Subcutaneous abdominal adipose tissue (tissue), 5 donors: ENCODE data around the gene LCE3C.
"Not testable (repeated sequence)": the region's sequence is repeated elsewhere in the genome, so short reads cannot be mapped to it uniquely, and the experiment has no call there.

Experiments used
- H3K27ac ChIP-seq: one replicate; pipeline ENCODE4 v1.7.0; 2013; ENCODE audit warnings: low read depth, mild to moderate bottlenecking, inconsistent platforms, low read length, moderate library complexity
- H3K27me3 ChIP-seq, 5 donors: one replicate each; pipeline ENCODE4 v1.7.0; 2013; ENCODE audit warnings: low read length in 5 of 5, inconsistent platforms in 1 of 5; ENCODE audit not compliant: control insufficient read depth in 5 of 5, insufficient read depth in 4 of 5
- H3K36me3 ChIP-seq, 5 donors: one replicate each; pipeline ENCODE4 v1.7.0; 2013; ENCODE audit warnings: low read length in 5 of 5; ENCODE audit not compliant: control insufficient read depth in 5 of 5, insufficient read depth in 5 of 5
- H3K4me1 ChIP-seq, 5 donors: one replicate each; pipeline ENCODE4 v1.7.0; 2013; ENCODE audit warnings: low read length in 5 of 5, mild to moderate bottlenecking in 3 of 5, moderate library complexity in 1 of 5; ENCODE audit not compliant: control insufficient read depth in 5 of 5, insufficient read depth in 5 of 5
- H3K4me3 ChIP-seq, 5 donors: one replicate each; pipeline ENCODE4 v1.7.0; 2013; ENCODE audit warnings: low read length in 5 of 5, low read depth in 1 of 5
- H3K9ac ChIP-seq, 5 donors: one replicate each; pipeline ENCODE4 v1.7.0; 2013; ENCODE audit warnings: low read length in 5 of 5, mild to moderate bottlenecking in 4 of 5, moderate library complexity in 3 of 5
- H3K9me3 ChIP-seq, 5 donors: one replicate each; pipeline ENCODE4 v1.7.0; 2013; ENCODE audit warnings: low read length in 5 of 5; ENCODE audit not compliant: control insufficient read depth in 5 of 5
- donor health status: healthy.
- donor health status: healthy.
- donor health status: healthy.
- donor health status: healthy.
- donor health status: healthy.

Gene LCE3C, protein sequence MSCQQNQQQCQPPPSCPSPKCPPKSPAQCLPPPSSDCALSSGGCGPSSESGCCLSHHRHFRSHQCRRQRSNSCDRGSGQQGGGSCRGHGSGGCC

GRCh38 chr1:152599934-152600333 is at the start of gene LCE3C:
LCE3C (plus strand) TSS chr1:152600234; CDS start chr1:152600732, 498 bp downstream.
- no peaks in the 10 kb centered on the region for H3K27me3 ChIP-seq
- no peak within 1 kb of the TSS for H3K4me3 ChIP-seq
- no peaks in the 10 kb centered on the region for H3K4me1 ChIP-seq
- H3K9me3 ChIP-seq = peaks cover 0 to 8% (median 0%) of the 10 kb centered on the region in 5 donors
- H3K36me3 ChIP-seq = no peaks in the 10 kb centered on the region
- H3K9ac ChIP-seq = no peak within 1 kb of the TSS
- no peak within 1 kb of the TSS for H3K27ac ChIP-seq

- H3K27me3 ChIP-seq = peaks cover 0 to 4% (median 0%) of the 10 kb centered on the region in 5 donors
- H3K4me1 ChIP-seq = no peaks in the 10 kb centered on the region
- H3K36me3 ChIP-seq = no peaks in the 10 kb centered on the region
- peaks cover 0 to 17% (median 3%) of the 10 kb centered on the region in 5 donors for H3K9me3 ChIP-seq
- H3K9ac ChIP-seq = no peak overlapping the region
- H3K4me3 ChIP-seq = no peak overlapping the region
- no peak overlapping the region for H3K27ac ChIP-seq
Measured at GRCh38 chr1:152565115-152565514, 34.9 kb upstream of the LCE3C start.

GRCh38 chr1:152565535-152566215 is 34.4 kb upstream of the LCE3C start:
- Histone ChIP-seq H3K4me1 (no peaks in the 10 kb centered on the region), H3K9me3 (peaks cover 0 to 20% (median 3%) of the 10 kb centered on the region in 5 donors), H3K27me3 (peaks cover 0 to 4% (median 0%) of the 10 kb centered on the region in 5 donors), H3K9ac (no peak overlapping the region), H3K4me3 (no peak overlapping the region), H3K27ac (no peak overlapping the region), H3K36me3 (no peaks in the 10 kb centered on the region)

DNA sequence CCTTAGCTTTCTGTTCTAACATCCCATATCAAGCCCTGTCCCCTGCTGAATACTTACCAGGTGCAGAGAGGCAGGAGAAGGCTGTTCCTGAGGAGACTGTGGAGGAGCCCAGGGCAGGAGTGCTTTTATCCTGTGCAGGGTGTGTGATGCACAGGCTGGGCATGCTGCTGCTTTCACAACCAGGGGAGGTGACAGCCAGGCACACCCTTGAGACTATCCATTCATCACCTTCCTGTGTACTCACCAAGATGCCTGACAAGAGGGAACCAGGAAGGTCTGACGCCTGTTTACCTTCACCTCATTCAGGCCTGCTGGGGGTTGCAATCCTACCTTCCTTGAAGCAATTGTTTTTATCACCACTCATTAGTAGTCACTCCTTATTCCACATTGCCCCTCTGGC is 33.4 kb upstream of the LCE3C start, which contains the start of gene LCE3E:
Gene LCE3E, minus strand, starts transcription at position 100 of the 400 bp plus-strand sequence. CDS start 572 bp downstream, outside the sequence.
- Histone ChIP-seq H3K4me3 (no peak within 1 kb of the TSS), H3K36me3 (no peaks in the 10 kb centered on the region), H3K4me1 (no peaks in the 10 kb centered on the region), H3K27me3 (peaks cover 0 to 4% (median 0%) of the 10 kb centered on the region in 5 donors), H3K9me3 (peaks cover 0 to 20% (median 3%) of the 10 kb centered on the region in 5 donors), H3K27ac (no peak within 1 kb of the TSS), H3K9ac (no peak within 1 kb of the TSS)

GRCh38 chr1:152577168-152577567 is 22.9 kb upstream of the LCE3C start:
- H3K4me1 ChIP-seq = no peaks in the 10 kb centered on the region
- H3K27ac ChIP-seq = no peak overlapping the region
- no peaks in the 10 kb centered on the region for H3K27me3 ChIP-seq
- H3K9me3 ChIP-seq = no peaks in the 10 kb centered on the region
- H3K4me3 ChIP-seq = no peak overlapping the region
- no peak overlapping the region for H3K9ac ChIP-seq
- no peaks in the 10 kb centered on the region for H3K36me3 ChIP-seq

GRCh38 chr1:152579526-152579925 is 20.5 kb upstream of the LCE3C start:
- not testable (repeated sequence) for H3K9me3 ChIP-seq, H3K27me3 ChIP-seq, H3K9ac ChIP-seq, H3K27ac ChIP-seq, H3K4me1 ChIP-seq, H3K36me3 ChIP-seq, H3K4me3 ChIP-seq

GRCh38 chr1:152580433-152580832 is 19.6 kb upstream of the LCE3C start, which contains the start of gene LCE3D:
LCE3D (minus strand) TSS chr1:152580516; CDS start chr1:152579936, 580 bp downstream.
- no peak within 1 kb of the TSS for H3K27ac ChIP-seq
- no peaks in the 10 kb centered on the region for H3K36me3 ChIP-seq
- peaks cover 0 to 3% (median 0%) of the 10 kb centered on the region in 5 donors for H3K4me1 ChIP-seq
- H3K9me3 ChIP-seq = no peaks in the 10 kb centered on the region
- H3K27me3 ChIP-seq = no peaks in the 10 kb centered on the region
- H3K9ac ChIP-seq = no peak within 1 kb of the TSS
- no peak within 1 kb of the TSS for H3K4me3 ChIP-seq

GRCh38 chr1:152582647-152583046 is 17.4 kb upstream of the LCE3C start:
- Histone ChIP-seq H3K36me3 (no peaks in the 10 kb centered on the region), H3K9me3 (no peaks in the 10 kb centered on the region), H3K4me3 (no peak overlapping the region), H3K27me3 (no peaks in the 10 kb centered on the region), H3K9ac (no peak overlapping the region), H3K4me1 (peaks cover 0 to 3% (median 0%) of the 10 kb centered on the region in 5 donors), H3K27ac (no peak overlapping the region)

- H3K9ac ChIP-seq = no peak overlapping the region
- no peak overlapping the region for H3K4me3 ChIP-seq
- no peaks in the 10 kb centered on the region for H3K36me3 ChIP-seq
- H3K27ac ChIP-seq = no peak overlapping the region
- H3K9me3 ChIP-seq = no peaks in the 10 kb centered on the region
- no peaks in the 10 kb centered on the region for H3K27me3 ChIP-seq
- peaks cover 0 to 3% (median 0%) of the 10 kb centered on the region in 5 donors for H3K4me1 ChIP-seq
Measured at GRCh38 chr1:152585586-152585985, 14.4 kb upstream of the LCE3C start.

- Histone ChIP-seq H3K4me1 (no peaks in the 10 kb centered on the region), H3K27ac (no peak overlapping the region)
Measured at GRCh38 chr1:152596986-152597385, 3.0 kb upstream of the LCE3C start.

More at GRCh38 chr1:152596986-152597385, 3.0 kb upstream of the LCE3C start:
- no peak overlapping the region for H3K9ac ChIP-seq
- no peaks in the 10 kb centered on the region for H3K36me3 ChIP-seq
- peaks cover 0 to 8% (median 0%) of the 10 kb centered on the region in 5 donors for H3K9me3 ChIP-seq
- no peak overlapping the region for H3K4me3 ChIP-seq
- no peaks in the 10 kb centered on the region for H3K27me3 ChIP-seq
